ENCODE data around the gene LTBP1.

DNA sequence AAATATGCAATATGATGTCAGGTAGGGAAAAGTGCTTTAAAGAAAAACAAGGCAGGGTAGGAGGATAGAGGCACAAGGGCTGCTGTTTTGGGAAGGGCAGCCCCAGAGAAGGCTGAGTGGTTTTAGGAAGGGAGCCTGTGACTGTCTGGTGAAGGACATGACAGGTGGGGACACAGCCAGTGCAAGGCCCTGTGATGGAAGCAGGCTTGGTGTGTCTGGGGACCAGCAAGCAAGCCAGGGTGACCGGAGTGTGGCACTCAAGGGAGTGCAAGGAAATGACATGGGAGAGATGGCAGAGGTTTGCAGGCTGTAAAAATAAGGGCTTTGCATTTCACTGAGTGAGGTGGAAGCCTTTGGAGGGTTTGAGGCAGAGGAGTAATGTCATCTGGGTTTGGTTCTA, 62.0 kb downstream of the LTBP1 start:
- TF ChIP-seq, protein P1, sequence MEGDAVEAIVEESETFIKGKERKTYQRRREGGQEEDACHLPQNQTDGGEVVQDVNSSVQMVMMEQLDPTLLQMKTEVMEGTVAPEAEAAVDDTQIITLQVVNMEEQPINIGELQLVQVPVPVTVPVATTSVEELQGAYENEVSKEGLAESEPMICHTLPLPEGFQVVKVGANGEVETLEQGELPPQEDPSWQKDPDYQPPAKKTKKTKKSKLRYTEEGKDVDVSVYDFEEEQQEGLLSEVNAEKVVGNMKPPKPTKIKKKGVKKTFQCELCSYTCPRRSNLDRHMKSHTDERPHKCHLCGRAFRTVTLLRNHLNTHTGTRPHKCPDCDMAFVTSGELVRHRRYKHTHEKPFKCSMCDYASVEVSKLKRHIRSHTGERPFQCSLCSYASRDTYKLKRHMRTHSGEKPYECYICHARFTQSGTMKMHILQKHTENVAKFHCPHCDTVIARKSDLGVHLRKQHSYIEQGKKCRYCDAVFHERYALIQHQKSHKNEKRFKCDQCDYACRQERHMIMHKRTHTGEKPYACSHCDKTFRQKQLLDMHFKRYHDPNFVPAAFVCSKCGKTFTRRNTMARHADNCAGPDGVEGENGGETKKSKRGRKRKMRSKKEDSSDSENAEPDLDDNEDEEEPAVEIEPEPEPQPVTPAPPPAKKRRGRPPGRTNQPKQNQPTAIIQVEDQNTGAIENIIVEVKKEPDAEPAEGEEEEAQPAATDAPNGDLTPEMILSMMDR (conservative IDR thresholded peaks at IDR 0.05; ENCODE audit: low read depth, low read length) = no peak
- TF ChIP-seq EZH2 (IDR thresholded peaks at IDR 0.05; ENCODE audit: borderline replicate concordance, low read depth, low read length, poor library complexity, severe bottlenecking) = no peak
